GM19099 (cell line): ENCODE data around the gene TSSK6.

Experiments used
- POLR2A ChIP-seq: IDR thresholded peaks from 3 replicates; pipeline ENCODE4 v1.6.1; 2011; ENCODE audit warnings: low read depth; ENCODE audit not compliant: insufficient read length; ENCODE audit errors: extremely low read depth

The TSSK6 gene

GRCh38 chr19:19528721-19529490, 13.6 kb upstream of the TSSK6 start, which contains the start of gene YJEFN3:
YJEFN3 (plus strand) TSS chr19:19528911; CDS start chr19:19528933, 22 bp downstream.
- no peak for TF ChIP-seq POLR2A

- TF ChIP-seq POLR2A: no peak
Observed at GRCh38 chr19:19527674-19528625, 12.6 kb upstream of the TSSK6 start.

GRCh38 chr19:19527371-19527656, 12.0 kb upstream of the TSSK6 start:
- TF ChIP-seq POLR2A: no peak

GRCh38 chr19:19526581-19527370, 11.4 kb upstream of the TSSK6 start:
- no peak for TF ChIP-seq POLR2A

- no peak for TF ChIP-seq POLR2A
Observed at GRCh38 chr19:19525611-19526380, 10.4 kb upstream of the TSSK6 start.

- no peak for TF ChIP-seq POLR2A
Observed at GRCh38 chr19:19524053-19524452, 8.7 kb upstream of the TSSK6 start.

GRCh38 chr19:19523177-19523576, 7.8 kb upstream of the TSSK6 start:
- TF ChIP-seq POLR2A: no peak

- TF ChIP-seq POLR2A: no peak
Observed at GRCh38 chr19:19520989-19521388, 5.6 kb upstream of the TSSK6 start.

- TF ChIP-seq POLR2A: no peak
Observed at GRCh38 chr19:19517235-19517619, 1.9 kb upstream of the TSSK6 start.

- peak; percentile 92 for TF ChIP-seq POLR2A
Observed at GRCh38 chr19:19515642-19516519, 533 bp upstream of the TSSK6 start, which contains the start of gene NDUFA13. NDUFA13 (plus strand) TSS chr19:19516225; CDS start chr19:19516239, 14 bp downstream.

GRCh38 chr19:19514215-19514657, 1.1 kb downstream of the TSSK6 start:
- no peak for TF ChIP-seq POLR2A

- TF ChIP-seq POLR2A: no peak
Observed at GRCh38 chr19:19513682-19514081, 1.7 kb downstream of the TSSK6 start.

- no peak for TF ChIP-seq POLR2A
Observed at GRCh38 chr19:19510432-19510831, 4.9 kb downstream of the TSSK6 start.
